Measurements from ENCODE around the gene CCM2.
"Not testable (repeated sequence)": the region's sequence is repeated elsewhere in the genome, so short reads cannot be mapped to it uniquely, and the experiment has no call there.

CCM2 gene

GRCh38 chr7:45111298-45112223 lies 111.6 kb downstream of the CCM2 start, which contains the start of gene TBRG4:
Gene TBRG4, minus strand, starts transcription at chr7:45111697. Its CDS starts 2,460 bp downstream, at chr7:45109237.
- Histone ChIP-seq H3K9me3 (ENCODE audit: control insufficient read depth, insufficient read depth, low read length) (no peaks in the 10 kb centered on the region), H3K4me1 (ENCODE audit: control insufficient read depth, insufficient read depth, low read length) (peaks cover 2% of the 10 kb centered on the region), H3K4me3 (ENCODE audit: low read depth, low read length) (peak within 1 kb of the TSS; percentile 100), H3K36me3 (ENCODE audit: control insufficient read depth, insufficient read depth, low read length) (peaks cover 28% of the 10 kb centered on the region), H3K27me3 (ENCODE audit: control insufficient read depth, insufficient read depth, low read length) (no peaks in the 10 kb centered on the region), H3K9ac (ENCODE audit: low read depth, low read length) (peak within 1 kb of the TSS; percentile 94)

DNA sequence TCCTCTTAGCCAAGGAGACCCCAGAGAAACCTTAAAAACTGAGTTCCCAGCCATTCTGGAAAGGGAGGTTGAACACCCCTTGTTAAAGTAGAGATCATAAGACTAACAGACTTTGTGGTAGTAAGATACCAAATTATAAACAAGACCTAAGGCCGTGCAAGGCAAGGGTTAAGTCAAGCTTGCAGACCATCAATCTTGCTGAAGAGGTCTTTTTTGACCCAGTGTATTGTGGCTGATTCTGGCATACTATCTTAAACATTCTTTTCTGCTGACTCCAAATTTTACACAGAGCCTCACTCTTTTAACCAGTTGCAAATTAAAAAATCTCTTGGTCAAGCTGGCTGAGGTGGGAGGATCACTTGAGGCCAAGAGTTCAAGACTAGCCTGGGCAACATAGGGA lies 112.6 kb downstream of the CCM2 start:
- Histone ChIP-seq H3K9ac (ENCODE audit: low read depth, low read length) (no peak overlapping the region), H3K4me3 (ENCODE audit: low read depth, low read length) (peak overlapping the region; percentile 100), H3K36me3 (ENCODE audit: control insufficient read depth, insufficient read depth, low read length) (peaks cover 18% of the 10 kb centered on the region), H3K27me3 (ENCODE audit: control insufficient read depth, insufficient read depth, low read length) (no peaks in the 10 kb centered on the region), H3K4me1 (ENCODE audit: control insufficient read depth, insufficient read depth, low read length) (peaks cover 2% of the 10 kb centered on the region), H3K9me3 (ENCODE audit: control insufficient read depth, insufficient read depth, low read length) (no peaks in the 10 kb centered on the region)

GRCh38 chr7:45114257-45114656 lies 114.3 kb downstream of the CCM2 start:
- not testable (repeated sequence) for H3K9ac ChIP-seq (ENCODE audit: low read depth, low read length); H3K4me1 ChIP-seq (ENCODE audit: control insufficient read depth, insufficient read depth, low read length); H3K9me3 ChIP-seq (ENCODE audit: control insufficient read depth, insufficient read depth, low read length); H3K4me3 ChIP-seq (ENCODE audit: low read depth, low read length); H3K27me3 ChIP-seq (ENCODE audit: control insufficient read depth, insufficient read depth, low read length); H3K36me3 ChIP-seq (ENCODE audit: control insufficient read depth, insufficient read depth, low read length)

GRCh38 chr7:45114926-45115325 lies 114.9 kb downstream of the CCM2 start:
- Histone ChIP-seq H3K27me3 (ENCODE audit: control insufficient read depth, insufficient read depth, low read length) (no peaks in the 10 kb centered on the region), H3K9ac (ENCODE audit: low read depth, low read length) (no peak overlapping the region), H3K4me3 (ENCODE audit: low read depth, low read length) (no peak overlapping the region), H3K4me1 (ENCODE audit: control insufficient read depth, insufficient read depth, low read length) (no peaks in the 10 kb centered on the region), H3K9me3 (ENCODE audit: control insufficient read depth, insufficient read depth, low read length) (no peaks in the 10 kb centered on the region), H3K36me3 (ENCODE audit: control insufficient read depth, insufficient read depth, low read length) (no peaks in the 10 kb centered on the region)

DNA sequence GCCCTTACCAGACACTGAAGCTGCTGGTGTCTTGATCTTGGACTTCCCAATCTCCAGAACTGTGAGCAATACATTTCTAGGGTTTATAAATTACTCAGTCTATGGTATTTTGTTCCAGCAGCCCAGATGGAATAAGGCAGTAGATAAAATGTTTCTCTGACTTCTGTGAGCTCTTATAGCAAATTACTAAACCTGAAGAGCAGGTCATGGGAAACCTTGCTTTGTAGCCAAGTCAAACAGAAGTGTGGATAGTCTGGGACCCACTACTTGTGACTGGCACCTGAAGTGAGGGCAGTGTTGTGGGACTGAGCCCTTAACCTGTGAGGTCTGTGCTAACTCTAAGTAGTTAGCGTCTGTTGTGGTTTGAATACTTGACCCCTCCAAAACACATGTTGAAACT lies 116.0 kb downstream of the CCM2 start:
- Histone ChIP-seq H3K27me3 (ENCODE audit: control insufficient read depth, insufficient read depth, low read length) (no peaks in the 10 kb centered on the region), H3K9ac (ENCODE audit: low read depth, low read length) (no peak overlapping the region), H3K4me1 (ENCODE audit: control insufficient read depth, insufficient read depth, low read length) (no peaks in the 10 kb centered on the region), H3K4me3 (ENCODE audit: low read depth, low read length) (no peak overlapping the region), H3K9me3 (ENCODE audit: control insufficient read depth, insufficient read depth, low read length) (no peaks in the 10 kb centered on the region), H3K36me3 (ENCODE audit: control insufficient read depth, insufficient read depth, low read length) (no peaks in the 10 kb centered on the region)

DNA sequence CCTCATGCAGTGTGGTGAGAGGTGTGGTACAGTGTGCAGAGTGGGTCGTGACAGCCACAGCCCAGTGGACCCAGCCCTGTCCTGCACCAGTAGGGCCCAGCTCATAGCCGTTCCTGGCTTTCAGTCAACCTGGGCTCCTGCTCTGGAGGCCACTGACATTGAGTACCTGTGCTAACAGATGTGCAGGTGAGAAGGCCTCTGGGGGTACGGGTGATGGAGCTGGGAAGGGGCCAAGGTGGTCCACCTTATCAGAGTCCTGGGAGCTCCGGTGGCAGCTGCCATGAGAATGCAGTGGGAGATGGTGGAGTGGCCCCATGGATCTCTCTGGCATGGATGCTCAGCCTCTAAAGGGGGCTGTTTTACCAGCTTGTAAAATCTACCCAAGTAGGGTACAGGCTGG lies 117.6 kb downstream of the CCM2 start:
- no peaks in the 10 kb centered on the region for H3K36me3 ChIP-seq (ENCODE audit: control insufficient read depth, insufficient read depth, low read length)
- H3K9ac ChIP-seq (ENCODE audit: low read depth, low read length) = no peak overlapping the region
- H3K9me3 ChIP-seq (ENCODE audit: control insufficient read depth, insufficient read depth, low read length) = no peaks in the 10 kb centered on the region
- H3K27me3 ChIP-seq (ENCODE audit: control insufficient read depth, insufficient read depth, low read length) = no peaks in the 10 kb centered on the region
- H3K4me3 ChIP-seq (ENCODE audit: low read depth, low read length) = no peak overlapping the region
- no peaks in the 10 kb centered on the region for H3K4me1 ChIP-seq (ENCODE audit: control insufficient read depth, insufficient read depth, low read length)

DNA sequence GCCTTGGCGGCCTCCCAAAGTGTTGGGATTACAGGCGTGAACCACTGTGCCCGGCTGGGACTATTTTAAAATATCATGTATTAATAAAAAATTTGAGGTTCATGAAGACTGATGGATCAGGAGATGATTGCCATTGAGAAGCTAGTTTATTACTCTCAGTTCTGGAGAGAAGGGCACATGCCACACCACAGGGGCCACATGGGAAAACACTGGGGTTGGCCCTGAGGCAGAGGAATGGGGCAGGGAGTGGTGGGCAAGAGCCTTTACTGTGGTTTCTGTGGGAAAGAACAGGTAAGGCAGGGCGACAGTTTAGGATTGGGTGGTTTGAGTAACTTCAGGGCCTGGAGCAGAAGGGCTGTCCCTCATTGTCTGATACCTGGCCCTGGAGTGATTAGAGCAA lies 118.3 kb downstream of the CCM2 start:
- H3K4me1 ChIP-seq (ENCODE audit: control insufficient read depth, insufficient read depth, low read length) = no peaks in the 10 kb centered on the region
- no peak overlapping the region for H3K9ac ChIP-seq (ENCODE audit: low read depth, low read length)
- H3K9me3 ChIP-seq (ENCODE audit: control insufficient read depth, insufficient read depth, low read length) = no peaks in the 10 kb centered on the region
- no peak overlapping the region for H3K4me3 ChIP-seq (ENCODE audit: low read depth, low read length)
- H3K27me3 ChIP-seq (ENCODE audit: control insufficient read depth, insufficient read depth, low read length) = no peaks in the 10 kb centered on the region
- no peaks in the 10 kb centered on the region for H3K36me3 ChIP-seq (ENCODE audit: control insufficient read depth, insufficient read depth, low read length)

- no peak overlapping the region for H3K4me3 ChIP-seq (ENCODE audit: low read depth, low read length)
- no peaks in the 10 kb centered on the region for H3K36me3 ChIP-seq (ENCODE audit: control insufficient read depth, insufficient read depth, low read length)
- no peaks in the 10 kb centered on the region for H3K4me1 ChIP-seq (ENCODE audit: control insufficient read depth, insufficient read depth, low read length)
- no peak overlapping the region for H3K9ac ChIP-seq (ENCODE audit: low read depth, low read length)
- H3K27me3 ChIP-seq (ENCODE audit: control insufficient read depth, insufficient read depth, low read length) = no peaks in the 10 kb centered on the region
- no peaks in the 10 kb centered on the region for H3K9me3 ChIP-seq (ENCODE audit: control insufficient read depth, insufficient read depth, low read length)
Observed at GRCh38 chr7:45118889-45119331, 118.9 kb downstream of the CCM2 start.

DNA sequence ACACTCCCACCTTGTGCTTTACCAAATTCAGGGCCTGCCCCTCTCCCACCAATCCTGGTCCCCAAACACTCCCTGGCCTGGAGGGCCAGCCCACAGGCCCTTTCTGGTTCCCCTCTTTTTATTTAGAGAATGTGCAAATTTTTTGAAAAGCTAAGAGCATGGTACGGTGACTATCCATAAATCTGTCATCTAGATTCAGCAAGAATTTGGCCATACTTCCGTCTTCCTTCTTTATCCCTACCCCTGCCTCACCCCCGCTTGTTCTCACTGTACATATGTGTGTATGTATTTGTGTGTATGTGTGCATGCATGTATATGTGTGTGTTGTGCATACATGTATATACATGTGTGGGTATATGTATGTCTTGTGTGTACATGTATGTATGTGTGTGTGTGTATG lies 119.5 kb downstream of the CCM2 start:
- Histone ChIP-seq H3K36me3 (ENCODE audit: control insufficient read depth, insufficient read depth, low read length) (no peaks in the 10 kb centered on the region), H3K9me3 (ENCODE audit: control insufficient read depth, insufficient read depth, low read length) (no peaks in the 10 kb centered on the region), H3K4me3 (ENCODE audit: low read depth, low read length) (no peak overlapping the region), H3K4me1 (ENCODE audit: control insufficient read depth, insufficient read depth, low read length) (peaks cover 5% of the 10 kb centered on the region), H3K9ac (ENCODE audit: low read depth, low read length) (no peak overlapping the region), H3K27me3 (ENCODE audit: control insufficient read depth, insufficient read depth, low read length) (no peaks in the 10 kb centered on the region)

DNA sequence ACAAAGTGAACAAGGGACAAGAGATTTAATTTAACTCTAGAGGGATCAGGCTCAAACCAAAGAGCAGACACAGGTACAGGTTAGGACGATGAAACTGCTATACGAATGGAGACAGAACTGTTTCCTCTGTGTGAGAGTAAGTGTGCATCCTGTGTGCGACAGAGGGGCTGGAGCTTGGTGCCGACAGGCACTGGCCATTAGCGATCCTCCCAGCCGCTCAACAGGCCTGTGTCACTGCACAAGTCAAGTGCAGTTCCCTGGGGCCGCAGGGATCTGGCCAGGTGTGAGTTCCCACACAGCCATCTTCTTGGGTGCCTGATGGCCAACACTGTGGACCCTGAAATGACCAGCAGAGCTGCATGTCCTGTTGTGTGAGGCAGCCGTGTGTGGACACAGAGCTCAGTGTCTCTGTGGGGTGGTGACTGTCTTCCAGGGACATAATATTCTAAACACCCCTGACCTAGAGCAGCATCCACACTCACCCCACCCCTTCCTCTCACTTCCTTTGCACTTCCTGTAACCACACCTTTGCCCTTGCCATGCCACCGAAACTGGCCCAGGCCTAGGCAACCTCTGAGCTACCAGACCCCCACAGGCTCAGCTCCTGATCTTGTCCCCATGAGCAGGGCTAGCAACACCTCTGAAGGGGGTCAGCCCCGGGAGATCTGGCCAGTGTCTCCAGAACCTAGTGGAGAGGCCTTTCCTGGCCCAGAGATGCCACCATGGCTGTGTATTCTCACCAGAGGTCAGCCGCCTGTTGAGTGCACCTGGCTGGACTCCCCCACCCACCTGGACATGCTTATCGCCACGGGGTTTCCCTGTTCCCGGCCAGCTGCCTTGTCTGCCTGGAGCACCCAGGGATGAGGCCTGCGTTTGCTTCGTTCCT lies 123.2 kb downstream of the CCM2 start:
- Histone ChIP-seq H3K36me3 (ENCODE audit: control insufficient read depth, insufficient read depth, low read length) (no peaks in the 10 kb centered on the region), H3K9ac (ENCODE audit: low read depth, low read length) (no peak overlapping the region), H3K4me1 (ENCODE audit: control insufficient read depth, insufficient read depth, low read length) (peaks cover 5% of the 10 kb centered on the region), H3K4me3 (ENCODE audit: low read depth, low read length) (no peak overlapping the region), H3K9me3 (ENCODE audit: control insufficient read depth, insufficient read depth, low read length) (no peaks in the 10 kb centered on the region), H3K27me3 (ENCODE audit: control insufficient read depth, insufficient read depth, low read length) (no peaks in the 10 kb centered on the region)

DNA sequence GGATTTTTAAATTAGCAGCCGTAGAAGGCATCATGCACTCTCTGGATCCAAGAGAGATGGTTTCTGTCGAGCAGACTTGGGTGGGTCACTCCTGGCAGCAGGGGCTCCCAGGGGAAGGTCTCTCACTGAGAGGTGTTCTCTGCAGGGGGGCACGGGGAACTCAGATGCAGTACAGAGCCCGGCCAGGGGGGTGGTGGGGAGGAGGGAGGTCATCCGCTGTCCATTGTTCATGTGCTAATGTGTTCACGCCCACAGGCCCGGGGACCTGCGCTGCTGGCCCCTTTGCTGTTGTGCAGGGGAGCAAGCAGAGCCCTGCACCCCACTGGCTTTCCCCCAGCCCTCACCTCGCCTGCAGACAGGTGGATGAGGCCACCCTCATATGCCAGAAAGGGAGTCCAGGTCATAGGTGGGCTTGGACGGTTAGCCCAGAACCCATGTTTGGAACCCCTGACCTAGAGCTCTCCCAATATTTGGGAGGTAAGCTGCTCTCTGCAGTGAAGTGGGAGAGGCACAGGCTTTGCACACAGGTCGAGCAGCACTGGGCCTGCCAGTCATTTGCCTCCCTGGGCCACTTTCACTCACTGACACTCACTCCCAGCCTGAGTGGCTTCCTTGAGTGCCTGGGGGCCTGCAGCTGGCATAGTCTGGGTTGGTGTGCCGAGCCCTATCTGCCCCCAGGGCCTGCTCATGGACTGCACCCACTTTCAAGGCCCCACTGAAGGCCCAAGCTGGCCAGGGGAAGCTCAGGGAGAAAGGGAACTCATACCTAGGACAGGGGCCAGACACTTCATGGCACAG lies 124.1 kb downstream of the CCM2 start:
- no peaks in the 10 kb centered on the region for H3K27me3 ChIP-seq (ENCODE audit: control insufficient read depth, insufficient read depth, low read length)
- no peaks in the 10 kb centered on the region for H3K36me3 ChIP-seq (ENCODE audit: control insufficient read depth, insufficient read depth, low read length)
- H3K9me3 ChIP-seq (ENCODE audit: control insufficient read depth, insufficient read depth, low read length) = no peaks in the 10 kb centered on the region
- H3K4me3 ChIP-seq (ENCODE audit: low read depth, low read length) = peak overlapping the region; percentile 11
- peaks cover 5% of the 10 kb centered on the region for H3K4me1 ChIP-seq (ENCODE audit: control insufficient read depth, insufficient read depth, low read length)
- H3K9ac ChIP-seq (ENCODE audit: low read depth, low read length) = no peak overlapping the region
